Eye (tissue), 1 donor: ENCODE measurements around the gene CNOT3.

Experiments used
- DNase-seq: peaks from one replicate; pipeline ENCODE4 v3.0.0-alpha.2; 2015

Gene CNOT3

GRCh38 chr19:54123682-54124081 lies 13.9 kb upstream of the CNOT3 start:
- no peak for DNase-seq

GRCh38 chr19:54124393-54124792 lies 13.2 kb upstream of the CNOT3 start:
- no peak for DNase-seq

- no peak for DNase-seq
Observed at GRCh38 chr19:54125713-54126112, 11.8 kb upstream of the CNOT3 start.

GRCh38 chr19:54127688-54128440 lies 9.7 kb upstream of the CNOT3 start:
- DNase-seq, result no peak

- no peak for DNase-seq
Observed at GRCh38 chr19:54128441-54128725, 9.2 kb upstream of the CNOT3 start.

- no peak for DNase-seq
Observed at GRCh38 chr19:54128796-54129616, 8.6 kb upstream of the CNOT3 start.

GRCh38 chr19:54129617-54129996 lies 8.0 kb upstream of the CNOT3 start:
- no peak for DNase-seq

GRCh38 chr19:54133312-54133956 lies 4.1 kb upstream of the CNOT3 start:
- DNase-seq, result peak; percentile 66

- DNase-seq, result no peak
Observed at GRCh38 chr19:54133957-54134590, 3.5 kb upstream of the CNOT3 start.

- DNase-seq, result no peak
Observed at GRCh38 chr19:54136086-54136863, 1.3 kb upstream of the CNOT3 start.

- peak; percentile 100 for DNase-seq
Observed at GRCh38 chr19:54136864-54137698, 481 bp upstream of the CNOT3 start.

- no peak for DNase-seq
Observed at GRCh38 chr19:54138489-54139256, 1.1 kb downstream of the CNOT3 start.

- DNase-seq, result no peak
Observed at GRCh38 chr19:54141356-54141755, 3.8 kb downstream of the CNOT3 start.

GRCh38 chr19:54142166-54142780 lies 4.7 kb downstream of the CNOT3 start:
- no peak for DNase-seq

- no peak for DNase-seq
Observed at GRCh38 chr19:54145541-54146158, 8.1 kb downstream of the CNOT3 start.

- DNase-seq, result no peak
Observed at GRCh38 chr19:54147676-54148075, 10.1 kb downstream of the CNOT3 start.

- no peak for DNase-seq
Observed at GRCh38 chr19:54148158-54148557, 10.6 kb downstream of the CNOT3 start.

GRCh38 chr19:54149021-54149812 lies 11.7 kb downstream of the CNOT3 start:
- no peak for DNase-seq
